Colonic mucosa (tissue), 4 donors: ENCODE measurements around the gene BSG. TPM values are rescaled to one million over a fixed set of nuclear protein-coding genes. Genes with fewer than 3 reads are reported as not detected.
"Not testable (repeated sequence)": the region's sequence is repeated elsewhere in the genome, so short reads cannot be mapped to it uniquely, and the experiment has no call there.

Source experiments
- DNase-seq: peaks from one replicate; pipeline ENCODE4 v3.0.0-alpha.2; 2020
- H3K27ac ChIP-seq: fragments of 200-600 bp; one replicate; pipeline ENCODE4 v1.8.0; 2021
- H3K27me3 ChIP-seq: fragments of 200-600 bp; one replicate; pipeline ENCODE4 v1.8.0; 2021
- H3K36me3 ChIP-seq: fragments of 200-600 bp; one replicate; pipeline ENCODE4 v1.8.0; 2021
- H3K4me1 ChIP-seq: fragments of 200-600 bp; one replicate; pipeline ENCODE4 v1.8.0; 2021; ENCODE audit warnings: mild to moderate bottlenecking
- H3K4me3 ChIP-seq: fragments of 200-600 bp; one replicate; pipeline ENCODE4 v1.8.0; 2021
- H3K9ac ChIP-seq, 2 donors: one replicate each; pipeline ENCODE4 v1.7.0; 2013; ENCODE audit warnings: control low read depth in 2 of 2, low read depth in 2 of 2, low read length in 2 of 2
- H3K9me3 ChIP-seq: fragments of 200-600 bp; one replicate; pipeline ENCODE4 v1.8.0; 2021
- intact Hi-C: fragments of 100-400 bp; cut with DNase I; formaldehyde crosslinking; loops from one replicate; pipeline ENCODE4 v1.14.1; 2022
- total RNA-seq, 2 donors: library from RNA; stranded (reverse); fragmentation: NEBNext Ultra II Directional in 1 of 2; extraction: Animal tissue kit (Norgen Biotek cat#: 25700) in 1 of 2; gene quantifications; one replicate each; pipeline ENCODE4 v1.2.1, GENCODE V29; 2021
- TF ChIP-seq, protein P1 (sequence below): fragments of 200-600 bp; IDR thresholded peaks from one replicate; pipeline ENCODE4 v1.8.0; 2022; ENCODE audit warnings: antibody characterized with exemption, mild to moderate bottlenecking
- donor health status: healthy.
- donor health status: DM: no; HTN: no; CAD: no.
- donor health status: DM: no; HTN: no; CAD: no.

Gene BSG
- total RNA-seq, 2 donors from 2014 or later, result 920 to 1,084 TPM

DNA sequence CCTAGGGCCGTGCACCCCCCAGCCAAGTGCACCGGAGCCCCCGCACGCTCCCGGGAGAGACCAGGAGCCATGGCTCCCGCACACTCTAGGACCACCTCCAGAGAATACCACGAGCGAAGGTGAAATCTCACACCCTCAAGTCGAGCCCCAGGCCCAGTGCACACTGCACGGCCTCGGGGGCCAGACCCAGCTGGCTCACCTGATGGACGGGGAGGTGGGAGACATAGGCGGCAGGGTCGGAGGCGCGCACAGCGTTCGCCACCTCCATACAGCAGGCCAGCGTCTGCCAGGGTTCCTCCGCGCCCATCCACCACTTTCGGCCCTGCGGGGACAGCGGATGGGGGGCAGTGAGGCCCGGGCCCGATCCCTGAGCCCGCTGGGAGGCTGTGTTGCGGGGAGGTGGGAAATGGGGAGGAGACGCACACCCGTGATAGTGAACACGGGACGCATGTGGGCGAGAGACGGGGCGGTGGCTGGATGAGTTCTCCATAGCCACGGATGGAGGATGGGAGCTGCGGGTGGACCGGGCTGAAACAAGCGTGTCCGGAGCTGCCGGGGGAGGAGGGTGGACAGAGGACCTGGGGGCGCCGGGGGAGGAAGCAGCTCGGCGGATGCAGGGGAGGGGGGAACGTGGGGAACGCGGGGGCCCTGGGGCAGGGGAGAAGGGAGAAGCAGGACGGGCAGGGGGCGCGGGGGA lies 47.9 kb downstream of the BSG start:
- H3K4me3 ChIP-seq, result no peak overlapping the region
- H3K27me3 ChIP-seq, result peaks cover 4% of the 10 kb centered on the region
- intact Hi-C loops, result no loop called here
- H3K4me1 ChIP-seq, result no peaks in the 10 kb centered on the region
- no peak overlapping the region for H3K27ac ChIP-seq
- H3K36me3 ChIP-seq, result peaks cover 13% of the 10 kb centered on the region
- TF ChIP-seq, protein P1, sequence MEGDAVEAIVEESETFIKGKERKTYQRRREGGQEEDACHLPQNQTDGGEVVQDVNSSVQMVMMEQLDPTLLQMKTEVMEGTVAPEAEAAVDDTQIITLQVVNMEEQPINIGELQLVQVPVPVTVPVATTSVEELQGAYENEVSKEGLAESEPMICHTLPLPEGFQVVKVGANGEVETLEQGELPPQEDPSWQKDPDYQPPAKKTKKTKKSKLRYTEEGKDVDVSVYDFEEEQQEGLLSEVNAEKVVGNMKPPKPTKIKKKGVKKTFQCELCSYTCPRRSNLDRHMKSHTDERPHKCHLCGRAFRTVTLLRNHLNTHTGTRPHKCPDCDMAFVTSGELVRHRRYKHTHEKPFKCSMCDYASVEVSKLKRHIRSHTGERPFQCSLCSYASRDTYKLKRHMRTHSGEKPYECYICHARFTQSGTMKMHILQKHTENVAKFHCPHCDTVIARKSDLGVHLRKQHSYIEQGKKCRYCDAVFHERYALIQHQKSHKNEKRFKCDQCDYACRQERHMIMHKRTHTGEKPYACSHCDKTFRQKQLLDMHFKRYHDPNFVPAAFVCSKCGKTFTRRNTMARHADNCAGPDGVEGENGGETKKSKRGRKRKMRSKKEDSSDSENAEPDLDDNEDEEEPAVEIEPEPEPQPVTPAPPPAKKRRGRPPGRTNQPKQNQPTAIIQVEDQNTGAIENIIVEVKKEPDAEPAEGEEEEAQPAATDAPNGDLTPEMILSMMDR, result no peak
- no peak overlapping the region for H3K9ac ChIP-seq
- DNase-seq, result no peak
- no peaks in the 10 kb centered on the region for H3K9me3 ChIP-seq

DNA sequence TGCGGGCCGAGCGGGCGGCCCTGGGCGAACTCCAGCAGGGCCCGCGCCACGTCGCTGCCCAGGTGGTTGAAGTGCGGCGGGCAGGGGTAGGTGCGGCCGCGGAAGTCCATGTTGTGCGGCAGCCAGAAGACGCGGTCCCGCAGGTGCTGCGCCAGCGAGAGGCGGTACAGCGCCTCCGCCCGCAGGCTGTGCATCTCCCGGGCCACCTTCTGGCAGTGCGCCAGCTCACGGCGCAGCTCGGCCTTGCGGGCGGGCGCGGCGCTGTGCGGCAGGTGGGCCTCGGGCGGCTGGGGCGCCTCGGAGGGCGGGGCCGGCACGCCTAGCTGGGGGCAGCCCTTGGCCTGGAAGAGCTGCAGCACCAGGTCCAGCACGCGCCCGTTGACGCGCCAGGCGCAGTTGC lies 48.8 kb downstream of the BSG start:
- H3K36me3 ChIP-seq, result peaks cover 13% of the 10 kb centered on the region
- H3K27ac ChIP-seq, intact Hi-C loops, H3K9me3 ChIP-seq, H3K4me1 ChIP-seq, H3K9ac ChIP-seq, DNase-seq, H3K27me3 ChIP-seq, H3K4me3 ChIP-seq: not testable (repeated sequence)

DNA sequence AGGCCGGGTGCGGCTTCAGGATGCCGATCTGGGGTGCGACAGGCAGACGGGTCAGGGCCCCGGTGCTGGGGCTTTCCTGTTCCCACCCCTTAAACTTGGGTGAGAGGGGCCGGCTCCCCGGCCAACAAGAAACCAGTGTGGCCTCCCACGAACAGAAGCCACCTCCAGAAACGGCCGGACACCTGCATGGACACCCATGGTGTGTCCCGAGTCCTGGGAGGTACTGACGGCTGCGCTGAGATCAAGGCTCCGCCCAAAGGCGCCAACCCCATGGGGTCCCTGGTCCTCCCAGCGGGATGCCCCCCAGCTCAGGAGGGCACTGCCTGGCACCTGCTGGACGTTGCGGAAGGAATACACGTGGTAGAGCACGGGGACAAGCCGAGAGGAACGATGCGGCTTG lies 49.4 kb downstream of the BSG start:
- Histone ChIP-seq H3K27me3 (no peaks in the 10 kb centered on the region), H3K4me3 (no peak overlapping the region), H3K27ac (no peak overlapping the region), H3K9ac (no peak overlapping the region), H3K4me1 (no peaks in the 10 kb centered on the region), H3K9me3 (no peaks in the 10 kb centered on the region), H3K36me3 (peaks cover 13% of the 10 kb centered on the region)
- TF ChIP-seq, protein P1, result no peak
- intact Hi-C loops, result no loop called here
- DNase-seq, result no peak

DNA sequence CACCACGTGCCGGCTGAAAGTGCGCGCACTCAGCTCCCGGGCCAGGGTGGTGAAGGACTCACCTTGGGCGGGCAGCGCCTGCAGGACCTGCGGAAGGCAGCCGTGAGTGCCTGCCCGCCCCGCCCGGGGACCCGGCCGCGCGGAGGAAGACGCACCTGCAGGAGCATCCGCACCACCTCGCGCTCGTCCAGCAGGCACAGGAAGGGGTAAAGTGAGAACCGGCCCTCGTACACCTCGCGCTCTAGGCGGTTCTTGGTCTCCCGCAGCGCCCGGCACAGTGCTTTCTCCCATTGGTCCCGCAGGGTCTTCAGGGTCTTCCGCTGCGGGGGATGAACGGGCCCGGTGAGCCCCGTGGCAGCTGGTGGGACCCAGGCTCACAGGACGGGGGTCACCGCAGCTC lies 50.3 kb downstream of the BSG start:
- no peak overlapping the region for H3K27ac ChIP-seq
- H3K36me3 ChIP-seq, result peaks cover 13% of the 10 kb centered on the region
- no peak overlapping the region for H3K4me3 ChIP-seq
- no peaks in the 10 kb centered on the region for H3K4me1 ChIP-seq
- H3K9ac ChIP-seq, result no peak overlapping the region
- intact Hi-C loops, result no loop called here
- TF ChIP-seq, protein P1, result no peak
- H3K9me3 ChIP-seq, result no peaks in the 10 kb centered on the region
- no peaks in the 10 kb centered on the region for H3K27me3 ChIP-seq
- no peak for DNase-seq

DNA sequence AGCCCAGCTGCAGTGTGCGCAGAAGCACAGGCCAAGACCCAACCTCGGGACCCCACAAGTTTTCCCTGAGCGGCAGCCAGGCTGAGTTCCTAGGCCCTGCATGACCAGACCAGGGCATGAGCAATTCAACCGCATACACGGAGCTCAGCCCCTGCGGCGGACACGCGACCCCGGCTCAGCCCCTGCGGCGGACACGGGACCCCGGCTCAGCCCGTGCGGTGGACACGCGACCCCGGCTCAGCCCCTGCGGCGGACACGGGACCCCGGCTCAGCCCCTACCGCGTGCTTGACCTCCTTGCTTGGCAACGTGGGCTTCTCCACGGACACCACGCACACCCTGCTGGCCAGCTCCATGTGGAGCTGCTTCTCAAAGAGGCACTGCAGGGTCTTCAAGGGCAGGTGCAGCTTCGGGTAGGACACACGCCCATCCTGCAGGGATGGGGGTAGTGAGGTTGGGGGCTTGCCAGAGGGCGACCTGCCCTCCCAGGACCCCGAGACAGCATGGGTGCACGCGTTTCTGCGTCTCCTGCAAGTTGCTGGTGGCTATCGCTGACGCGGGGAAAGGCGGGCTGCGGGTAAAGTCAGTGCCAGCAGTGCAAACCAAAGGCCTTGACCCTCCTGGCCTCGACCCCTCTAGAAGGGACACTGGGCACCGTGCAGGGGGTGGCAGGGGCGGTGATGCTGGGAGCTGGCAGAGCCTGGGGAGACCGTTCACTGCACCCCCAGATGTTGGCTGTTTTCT lies 51.0 kb downstream of the BSG start:
- no peak for DNase-seq
- TF ChIP-seq, protein P1, result no peak
- intact Hi-C loops, result no loop called here
- Histone ChIP-seq H3K27me3 (no peaks in the 10 kb centered on the region), H3K36me3 (peaks cover 13% of the 10 kb centered on the region), H3K27ac (no peak overlapping the region), H3K4me3 (no peak overlapping the region), H3K9me3 (no peaks in the 10 kb centered on the region), H3K4me1 (no peaks in the 10 kb centered on the region), H3K9ac (no peak overlapping the region)

DNA sequence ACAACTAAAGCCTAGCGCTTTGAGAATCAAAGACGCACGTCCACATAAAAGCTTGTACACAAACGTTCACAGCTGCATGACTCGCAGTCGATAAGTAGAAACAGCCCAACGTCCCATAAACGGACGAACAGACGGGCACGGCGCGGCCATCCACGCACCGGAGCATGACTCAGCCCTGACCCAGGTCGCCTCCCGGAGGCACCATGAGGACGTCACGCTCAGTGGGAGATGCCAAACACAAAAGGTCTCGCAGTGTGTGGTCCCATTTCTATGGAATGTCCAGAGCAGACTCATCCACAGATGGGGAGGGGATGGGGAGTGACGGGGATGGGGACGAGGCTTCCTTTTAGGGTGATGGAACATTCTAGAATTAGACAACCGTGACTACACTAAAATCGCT lies 51.6 kb downstream of the BSG start:
- intact Hi-C loops, result no loop called here

More for the DNA sequence above, 51.6 kb downstream of the BSG start:
- no peak overlapping the region for H3K4me3 ChIP-seq
- no peak overlapping the region for H3K9ac ChIP-seq
- no peak for DNase-seq
- TF ChIP-seq, protein P1, result no peak
- no peaks in the 10 kb centered on the region for H3K9me3 ChIP-seq
- no peak overlapping the region for H3K27ac ChIP-seq
- no peaks in the 10 kb centered on the region for H3K4me1 ChIP-seq
- H3K27me3 ChIP-seq, result no peaks in the 10 kb centered on the region
- H3K36me3 ChIP-seq, result peaks cover 13% of the 10 kb centered on the region
